ENCODE measurements around the gene TUSC2. TPM values are rescaled to one million over a fixed set of nuclear protein-coding genes. Genes with fewer than 3 reads are reported as not detected.

The TUSC2 gene
- total and polyA plus RNA-seq, 2 experiments from 2014 or later, result 76.6 to 84.1 TPM

GRCh38 chr3:50353245-50354004 lies 25.4 kb upstream of the TUSC2 start:
- TF ChIP-seq, protein P1, sequence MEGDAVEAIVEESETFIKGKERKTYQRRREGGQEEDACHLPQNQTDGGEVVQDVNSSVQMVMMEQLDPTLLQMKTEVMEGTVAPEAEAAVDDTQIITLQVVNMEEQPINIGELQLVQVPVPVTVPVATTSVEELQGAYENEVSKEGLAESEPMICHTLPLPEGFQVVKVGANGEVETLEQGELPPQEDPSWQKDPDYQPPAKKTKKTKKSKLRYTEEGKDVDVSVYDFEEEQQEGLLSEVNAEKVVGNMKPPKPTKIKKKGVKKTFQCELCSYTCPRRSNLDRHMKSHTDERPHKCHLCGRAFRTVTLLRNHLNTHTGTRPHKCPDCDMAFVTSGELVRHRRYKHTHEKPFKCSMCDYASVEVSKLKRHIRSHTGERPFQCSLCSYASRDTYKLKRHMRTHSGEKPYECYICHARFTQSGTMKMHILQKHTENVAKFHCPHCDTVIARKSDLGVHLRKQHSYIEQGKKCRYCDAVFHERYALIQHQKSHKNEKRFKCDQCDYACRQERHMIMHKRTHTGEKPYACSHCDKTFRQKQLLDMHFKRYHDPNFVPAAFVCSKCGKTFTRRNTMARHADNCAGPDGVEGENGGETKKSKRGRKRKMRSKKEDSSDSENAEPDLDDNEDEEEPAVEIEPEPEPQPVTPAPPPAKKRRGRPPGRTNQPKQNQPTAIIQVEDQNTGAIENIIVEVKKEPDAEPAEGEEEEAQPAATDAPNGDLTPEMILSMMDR (IDR thresholded peaks at IDR 0.05; ENCODE audit: low read depth, low read length), result no peak
- H3K9me3 ChIP-seq (ENCODE audit: low read depth), result no peaks in the 10 kb centered on the region
- H3K4me3 ChIP-seq, result no peak overlapping the region
- H3K4me1 ChIP-seq (ENCODE audit: low read depth), result peaks cover 26% of the 10 kb centered on the region
- no peaks in the 10 kb centered on the region for H3K27me3 ChIP-seq
- no peak overlapping the region for H3K27ac ChIP-seq
- no peak for DNase-seq (ENCODE audit: low read depth in 1 of 2, low spot score in 1 of 2)
- peaks cover 10% of the 10 kb centered on the region for H3K36me3 ChIP-seq

DNA sequence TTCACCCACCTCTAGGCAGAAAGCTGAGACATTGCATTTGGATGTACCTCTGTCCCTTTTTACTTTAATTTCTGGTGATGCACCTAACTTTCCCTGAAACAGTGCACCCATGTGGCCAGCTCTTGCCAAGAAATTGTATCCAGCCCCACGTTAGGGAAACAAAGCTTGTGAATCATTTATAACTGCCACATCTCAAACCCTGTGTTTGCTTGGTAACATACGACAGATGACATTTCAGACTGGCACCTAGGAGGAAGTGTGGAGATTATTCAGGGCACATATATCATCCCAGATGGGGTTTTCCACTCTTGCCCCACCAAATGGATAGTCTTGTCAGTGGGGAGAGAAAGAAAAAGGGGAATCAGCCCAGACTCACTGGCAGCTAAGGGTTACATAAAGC lies 24.8 kb upstream of the TUSC2 start:
- Histone ChIP-seq H3K9me3 (ENCODE audit: low read depth) (no peaks in the 10 kb centered on the region), H3K27ac (no peak overlapping the region), H3K27me3 (no peaks in the 10 kb centered on the region), H3K36me3 (peaks cover 10% of the 10 kb centered on the region), H3K4me1 (ENCODE audit: low read depth) (peaks cover 20% of the 10 kb centered on the region), H3K4me3 (no peak overlapping the region)
- DNase-seq (ENCODE audit: low read depth in 1 of 2, low spot score in 1 of 2), result no peak
- TF ChIP-seq, protein P1 (IDR thresholded peaks at IDR 0.05; ENCODE audit: low read depth, low read length), result peak; percentile 15

- DNase-seq (ENCODE audit: low read depth in 1 of 2, low spot score in 1 of 2), result no peak
- TF ChIP-seq, protein P1 (IDR thresholded peaks at IDR 0.05; ENCODE audit: low read depth, low read length), result no peak
- Histone ChIP-seq H3K4me3 (peak overlapping the region; percentile 89), H3K4me1 (ENCODE audit: low read depth) (peaks cover 7% of the 10 kb centered on the region), H3K27me3 (no peaks in the 10 kb centered on the region), H3K27ac (no peak overlapping the region), H3K9me3 (ENCODE audit: low read depth) (no peaks in the 10 kb centered on the region), H3K36me3 (peaks cover 10% of the 10 kb centered on the region)
Measured at GRCh38 chr3:50351323-50351697, 23.3 kb upstream of the TUSC2 start.

GRCh38 chr3:50350527-50351322 lies 22.7 kb upstream of the TUSC2 start, which contains the start of the genes CYB561D2 and NPRL2:
TSS of gene CYB561D2 (plus strand) at chr3:50350862. CDS start at chr3:50351434, 572 bp downstream.
TSS of gene NPRL2 (minus strand) at chr3:50350775. CDS start at chr3:50350652, 123 bp downstream.
- H3K9me3 ChIP-seq (ENCODE audit: low read depth), result no peaks in the 10 kb centered on the region
- TF ChIP-seq, protein P1 (IDR thresholded peaks at IDR 0.05; ENCODE audit: low read depth, low read length), result no peak
- peak within 1 kb of the TSS; percentile 75 for H3K27ac ChIP-seq
- DNase-seq (ENCODE audit: low read depth in 1 of 2, low spot score in 1 of 2), result peak; percentile 92 to 97
- peaks cover 10% of the 10 kb centered on the region for H3K36me3 ChIP-seq
- peaks cover 8% of the 10 kb centered on the region for H3K4me1 ChIP-seq (ENCODE audit: low read depth)
- no peaks in the 10 kb centered on the region for H3K27me3 ChIP-seq
- H3K4me3 ChIP-seq, result peak within 1 kb of the TSS; percentile 89

DNA sequence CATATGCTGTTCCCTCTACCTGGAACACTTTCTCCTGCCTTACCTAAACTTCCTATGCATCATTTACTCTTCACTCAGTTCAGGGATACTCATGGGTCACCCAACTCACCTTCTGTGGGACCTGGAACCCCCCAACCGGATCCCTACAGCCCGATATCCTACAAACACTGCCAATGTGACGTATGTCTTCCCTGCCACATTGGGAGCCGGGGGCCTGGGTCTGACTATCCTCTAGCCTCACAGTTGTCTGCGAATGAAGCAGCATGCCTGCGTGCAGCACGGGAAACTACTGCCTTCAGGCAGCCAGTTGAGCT lies 22.1 kb upstream of the TUSC2 start:
- Histone ChIP-seq H3K36me3 (peaks cover 9% of the 10 kb centered on the region), H3K27ac (peak overlapping the region; percentile 75), H3K4me1 (ENCODE audit: low read depth) (peaks cover 11% of the 10 kb centered on the region), H3K4me3 (peak overlapping the region; percentile 89), H3K27me3 (peaks cover 4% of the 10 kb centered on the region), H3K9me3 (ENCODE audit: low read depth) (no peaks in the 10 kb centered on the region)
- DNase-seq (ENCODE audit: low read depth in 1 of 2, low spot score in 1 of 2), result no peak
- TF ChIP-seq, protein P1 (IDR thresholded peaks at IDR 0.05; ENCODE audit: low read depth, low read length), result no peak
